Panc1 (cell line): ENCODE results near the gene AADACL3.

Source experiments
- POLR2AphosphoS5 ChIP-seq: IDR thresholded peaks from 2 replicates; pipeline ENCODE4 v1.6.1; 2012; ENCODE audit warnings: mild to moderate bottlenecking, low read depth, low read length, moderate library complexity
- TCF7L2 ChIP-seq: IDR thresholded peaks from 2 replicates; pipeline ENCODE4 v1.6.1; 2011; ENCODE audit warnings: mild to moderate bottlenecking, low read depth, low read length, inconsistent platforms
- TF ChIP-seq, protein P1 (sequence below), 2 experiments: IDR thresholded peaks; 2 replicates each; pipeline ENCODE4 v1.6.1; 2011 to 2012; ENCODE audit warnings: low read depth in 2 of 2, control low read depth in 1 of 2, low read length in 1 of 2, mild to moderate bottlenecking in 1 of 2, moderate library complexity in 1 of 2; ENCODE audit not compliant: insufficient read depth in 1 of 2
- TF ChIP-seq, protein P2 (sequence below): fragments of 450-650 bp; IDR thresholded peaks from 2 replicates; pipeline ENCODE4 v1.5.1; 2017; ENCODE audit warnings: mild to moderate bottlenecking

DNA sequence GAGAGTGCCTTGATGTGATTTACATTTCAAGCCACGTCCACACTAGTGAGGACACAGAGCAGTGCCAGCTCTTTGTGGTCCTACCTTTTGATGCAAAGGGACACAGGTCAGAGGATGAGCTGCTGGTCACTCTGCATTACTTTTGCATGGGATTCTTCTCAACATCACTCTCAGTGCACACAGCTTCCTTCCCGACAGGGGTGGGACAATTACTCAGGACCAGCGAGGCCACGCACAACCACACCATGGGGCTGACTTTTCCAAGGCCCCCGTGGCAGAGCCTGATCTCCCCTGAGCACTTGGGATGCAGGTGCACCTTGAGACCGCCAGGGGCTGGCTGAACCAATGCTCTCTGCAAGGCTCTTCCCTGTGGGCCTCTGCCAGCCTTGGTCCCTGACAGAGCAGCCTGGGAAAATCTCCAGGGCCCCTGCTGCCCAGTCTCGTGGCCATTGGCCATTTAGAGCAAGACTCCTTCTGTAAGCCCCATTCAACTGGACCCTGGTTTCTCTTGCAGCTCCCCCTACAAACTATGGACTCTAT lies 44.4 kb downstream of the AADACL3 start:
- TF ChIP-seq, protein P1, sequence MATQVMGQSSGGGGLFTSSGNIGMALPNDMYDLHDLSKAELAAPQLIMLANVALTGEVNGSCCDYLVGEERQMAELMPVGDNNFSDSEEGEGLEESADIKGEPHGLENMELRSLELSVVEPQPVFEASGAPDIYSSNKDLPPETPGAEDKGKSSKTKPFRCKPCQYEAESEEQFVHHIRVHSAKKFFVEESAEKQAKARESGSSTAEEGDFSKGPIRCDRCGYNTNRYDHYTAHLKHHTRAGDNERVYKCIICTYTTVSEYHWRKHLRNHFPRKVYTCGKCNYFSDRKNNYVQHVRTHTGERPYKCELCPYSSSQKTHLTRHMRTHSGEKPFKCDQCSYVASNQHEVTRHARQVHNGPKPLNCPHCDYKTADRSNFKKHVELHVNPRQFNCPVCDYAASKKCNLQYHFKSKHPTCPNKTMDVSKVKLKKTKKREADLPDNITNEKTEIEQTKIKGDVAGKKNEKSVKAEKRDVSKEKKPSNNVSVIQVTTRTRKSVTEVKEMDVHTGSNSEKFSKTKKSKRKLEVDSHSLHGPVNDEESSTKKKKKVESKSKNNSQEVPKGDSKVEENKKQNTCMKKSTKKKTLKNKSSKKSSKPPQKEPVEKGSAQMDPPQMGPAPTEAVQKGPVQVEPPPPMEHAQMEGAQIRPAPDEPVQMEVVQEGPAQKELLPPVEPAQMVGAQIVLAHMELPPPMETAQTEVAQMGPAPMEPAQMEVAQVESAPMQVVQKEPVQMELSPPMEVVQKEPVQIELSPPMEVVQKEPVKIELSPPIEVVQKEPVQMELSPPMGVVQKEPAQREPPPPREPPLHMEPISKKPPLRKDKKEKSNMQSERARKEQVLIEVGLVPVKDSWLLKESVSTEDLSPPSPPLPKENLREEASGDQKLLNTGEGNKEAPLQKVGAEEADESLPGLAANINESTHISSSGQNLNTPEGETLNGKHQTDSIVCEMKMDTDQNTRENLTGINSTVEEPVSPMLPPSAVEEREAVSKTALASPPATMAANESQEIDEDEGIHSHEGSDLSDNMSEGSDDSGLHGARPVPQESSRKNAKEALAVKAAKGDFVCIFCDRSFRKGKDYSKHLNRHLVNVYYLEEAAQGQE (IDR thresholded peaks at IDR 0.05; ENCODE audit: insufficient read depth in 1 of 2, low read depth in 2 of 2, low read length in 1 of 2) = no peak
- TF ChIP-seq, protein P2, sequence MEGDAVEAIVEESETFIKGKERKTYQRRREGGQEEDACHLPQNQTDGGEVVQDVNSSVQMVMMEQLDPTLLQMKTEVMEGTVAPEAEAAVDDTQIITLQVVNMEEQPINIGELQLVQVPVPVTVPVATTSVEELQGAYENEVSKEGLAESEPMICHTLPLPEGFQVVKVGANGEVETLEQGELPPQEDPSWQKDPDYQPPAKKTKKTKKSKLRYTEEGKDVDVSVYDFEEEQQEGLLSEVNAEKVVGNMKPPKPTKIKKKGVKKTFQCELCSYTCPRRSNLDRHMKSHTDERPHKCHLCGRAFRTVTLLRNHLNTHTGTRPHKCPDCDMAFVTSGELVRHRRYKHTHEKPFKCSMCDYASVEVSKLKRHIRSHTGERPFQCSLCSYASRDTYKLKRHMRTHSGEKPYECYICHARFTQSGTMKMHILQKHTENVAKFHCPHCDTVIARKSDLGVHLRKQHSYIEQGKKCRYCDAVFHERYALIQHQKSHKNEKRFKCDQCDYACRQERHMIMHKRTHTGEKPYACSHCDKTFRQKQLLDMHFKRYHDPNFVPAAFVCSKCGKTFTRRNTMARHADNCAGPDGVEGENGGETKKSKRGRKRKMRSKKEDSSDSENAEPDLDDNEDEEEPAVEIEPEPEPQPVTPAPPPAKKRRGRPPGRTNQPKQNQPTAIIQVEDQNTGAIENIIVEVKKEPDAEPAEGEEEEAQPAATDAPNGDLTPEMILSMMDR = peak; percentile 42; the same call in 1 of the 2 replicates
- TF ChIP-seq POLR2AphosphoS5 (no peak), TCF7L2 (no peak)
